ENCODE data around the gene MPHOSPH9. TPM values are rescaled to one million over a fixed set of nuclear protein-coding genes. Genes with fewer than 3 reads are reported as not detected.

Gene MPHOSPH9
- total RNA-seq, 1 donor, result 61.3 TPM

GRCh38 chr12:123134271-123134671, 98.7 kb downstream of the MPHOSPH9 start:
- TF ChIP-seq, protein P1, sequence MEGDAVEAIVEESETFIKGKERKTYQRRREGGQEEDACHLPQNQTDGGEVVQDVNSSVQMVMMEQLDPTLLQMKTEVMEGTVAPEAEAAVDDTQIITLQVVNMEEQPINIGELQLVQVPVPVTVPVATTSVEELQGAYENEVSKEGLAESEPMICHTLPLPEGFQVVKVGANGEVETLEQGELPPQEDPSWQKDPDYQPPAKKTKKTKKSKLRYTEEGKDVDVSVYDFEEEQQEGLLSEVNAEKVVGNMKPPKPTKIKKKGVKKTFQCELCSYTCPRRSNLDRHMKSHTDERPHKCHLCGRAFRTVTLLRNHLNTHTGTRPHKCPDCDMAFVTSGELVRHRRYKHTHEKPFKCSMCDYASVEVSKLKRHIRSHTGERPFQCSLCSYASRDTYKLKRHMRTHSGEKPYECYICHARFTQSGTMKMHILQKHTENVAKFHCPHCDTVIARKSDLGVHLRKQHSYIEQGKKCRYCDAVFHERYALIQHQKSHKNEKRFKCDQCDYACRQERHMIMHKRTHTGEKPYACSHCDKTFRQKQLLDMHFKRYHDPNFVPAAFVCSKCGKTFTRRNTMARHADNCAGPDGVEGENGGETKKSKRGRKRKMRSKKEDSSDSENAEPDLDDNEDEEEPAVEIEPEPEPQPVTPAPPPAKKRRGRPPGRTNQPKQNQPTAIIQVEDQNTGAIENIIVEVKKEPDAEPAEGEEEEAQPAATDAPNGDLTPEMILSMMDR (IDR thresholded peaks at IDR 0.05; ENCODE audit: insufficient read depth, low read depth, low read length), result no peak
- no peak for DNase-seq (ENCODE audit: low read depth)
- no peak overlapping the region for H3K4me3 ChIP-seq (ENCODE audit: low read depth, low read length)

DNA sequence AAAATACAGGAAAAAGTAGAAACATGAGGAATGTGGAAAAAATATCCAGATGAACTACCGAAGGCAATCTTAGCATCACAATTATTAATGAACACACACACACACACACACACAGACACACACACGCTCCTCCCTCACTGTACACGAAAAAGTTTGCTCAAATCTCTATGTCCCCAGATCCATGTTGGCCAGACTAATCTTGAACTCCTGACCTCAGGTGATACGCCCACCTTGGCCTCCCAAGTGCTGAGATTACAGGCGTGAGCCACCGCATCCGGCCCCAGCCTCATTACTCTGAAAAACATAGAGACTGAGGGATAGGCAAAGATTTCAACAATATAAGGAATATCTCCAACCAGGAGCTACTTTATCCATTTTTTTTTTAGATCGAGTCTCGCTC, 99.2 kb downstream of the MPHOSPH9 start:
- TF ChIP-seq, protein P1 (IDR thresholded peaks at IDR 0.05; ENCODE audit: insufficient read depth, low read depth, low read length), result no peak
- H3K4me3 ChIP-seq (ENCODE audit: low read depth, low read length), result no peak overlapping the region
- no peak for DNase-seq (ENCODE audit: low read depth)

GRCh38 chr12:123132951-123133619, 99.9 kb downstream of the MPHOSPH9 start:
- DNase-seq (ENCODE audit: low read depth), result no peak
- TF ChIP-seq, protein P1 (IDR thresholded peaks at IDR 0.05; ENCODE audit: insufficient read depth, low read depth, low read length), result no peak
- H3K4me3 ChIP-seq (ENCODE audit: low read depth, low read length), result no peak overlapping the region

DNA sequence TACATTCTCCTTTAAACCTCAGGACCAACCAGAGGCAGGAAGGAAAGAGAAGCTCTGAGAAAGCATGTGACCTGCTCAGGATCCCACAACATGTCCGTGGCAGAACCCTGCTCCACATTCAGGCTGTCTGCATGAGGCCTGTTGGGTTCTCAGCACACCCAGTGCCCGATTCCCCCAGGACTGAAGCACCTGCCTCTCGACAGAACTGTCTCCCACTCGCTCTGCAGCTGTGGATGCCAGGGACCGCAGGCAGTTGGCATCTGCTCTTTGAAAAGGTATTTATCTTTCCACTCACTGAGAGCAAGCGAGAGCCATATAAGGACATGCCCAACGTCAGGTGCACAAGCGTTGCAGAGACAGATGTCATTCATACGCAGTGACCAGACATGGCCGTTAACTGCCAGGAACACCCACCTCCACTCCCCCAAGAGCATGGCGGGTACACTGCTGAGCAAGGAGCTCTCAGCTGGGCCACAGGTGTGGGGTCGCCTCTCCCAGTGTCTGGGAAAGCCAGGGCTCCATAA, 101.0 kb downstream of the MPHOSPH9 start:
- no peak for DNase-seq (ENCODE audit: low read depth)
- TF ChIP-seq, protein P1 (IDR thresholded peaks at IDR 0.05; ENCODE audit: insufficient read depth, low read depth, low read length), result no peak
- H3K4me3 ChIP-seq (ENCODE audit: low read depth, low read length), result no peak overlapping the region

DNA sequence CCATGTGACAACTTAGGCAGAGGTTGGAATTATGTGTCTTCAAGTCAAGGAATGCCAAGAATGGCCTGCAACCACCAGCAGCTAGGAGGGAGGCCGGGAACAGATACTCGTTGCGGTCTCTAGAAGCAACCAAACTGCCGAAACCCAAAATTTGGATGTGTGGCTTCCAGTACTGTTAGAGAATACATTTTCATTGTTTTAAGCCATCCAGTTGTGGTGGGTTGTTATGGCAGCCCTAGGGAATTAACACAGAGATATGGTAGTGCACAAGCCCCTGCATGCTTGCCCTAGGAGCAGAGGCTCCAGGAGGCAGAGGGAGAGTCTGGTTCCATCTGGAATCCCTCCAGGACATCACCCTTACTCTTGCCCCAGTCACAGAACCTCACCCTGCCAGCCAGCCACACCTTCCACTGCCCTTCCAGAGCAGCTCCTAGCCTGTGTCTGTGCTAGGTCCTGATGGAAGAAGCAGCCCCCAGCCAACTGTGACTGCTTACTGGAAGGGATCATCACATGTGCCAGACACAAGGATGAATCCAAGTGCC, 101.6 kb downstream of the MPHOSPH9 start:
- no peak overlapping the region for H3K4me3 ChIP-seq (ENCODE audit: low read depth, low read length)
- DNase-seq (ENCODE audit: low read depth), result no peak
- TF ChIP-seq, protein P1 (IDR thresholded peaks at IDR 0.05; ENCODE audit: insufficient read depth, low read depth, low read length), result no peak

- DNase-seq (ENCODE audit: low read depth), result no peak
- H3K4me3 ChIP-seq (ENCODE audit: low read depth, low read length), result no peak overlapping the region
- TF ChIP-seq, protein P1 (IDR thresholded peaks at IDR 0.05; ENCODE audit: insufficient read depth, low read depth, low read length), result no peak
These were observed 103.3 kb downstream of the MPHOSPH9 start for GRCh38 chr12:123129621-123130020.
